SK-N-SH (cell line): ENCODE data around the gene HMOX1. TPM values are rescaled to one million over a fixed set of nuclear protein-coding genes. Genes with fewer than 3 reads are reported as not detected.
A peak's percentile ranks its signal among the peaks of the same experiment; 100 is the strongest.

Experiments used
- CHD2 ChIP-seq: fragments of 150-350 bp; IDR thresholded peaks from 2 replicates; pipeline ENCODE4 v1.6.1; 2018; ENCODE audit warnings: low read length; ENCODE audit not compliant: partially characterized antibody
- EP300 ChIP-seq, 2 experiments: IDR thresholded peaks; 2 replicates each; pipeline versions ENCODE4 v1.4.0 to v1.6.1; 2012; ENCODE audit warnings: borderline replicate concordance in 1 of 2, low read depth in 1 of 2, low read length in 1 of 2
- EZH2phosphoT487 ChIP-seq: fragments of 200-600 bp; sonication (generic); IDR thresholded peaks from 2 replicates; pipeline ENCODE4 v1.6.1; 2017; ENCODE audit warnings: low read depth, mixed run types, mild to moderate bottlenecking, antibody characterized with exemption, moderate library complexity, borderline replicate concordance
- FOSL2 ChIP-seq: IDR thresholded peaks from 2 replicates; pipeline ENCODE4 v1.4.0; 2012; ENCODE audit warnings: low read depth, mild to moderate bottlenecking, moderate library complexity, borderline replicate concordance
- GATA2 ChIP-seq: sonication (generic); formaldehyde crosslinking; IDR thresholded peaks from 2 replicates; pipeline ENCODE4 v1.5.0; 2020; ENCODE audit warnings: mild to moderate bottlenecking, missing genetic modification reagents
- JUND ChIP-seq: IDR thresholded peaks from 2 replicates; pipeline ENCODE4 v1.4.0; 2012
- MAX ChIP-seq: IDR thresholded peaks from 2 replicates; pipeline ENCODE4 v1.4.0; 2012; ENCODE audit warnings: low read depth
- PBX3 ChIP-seq: IDR thresholded peaks from 2 replicates; pipeline ENCODE4; 2012
- RAD21 ChIP-seq: IDR thresholded peaks from 2 replicates; pipeline ENCODE4 v1.6.1; 2012; ENCODE audit warnings: mild to moderate bottlenecking, low read length
- RCOR1 ChIP-seq: fragments of 150-350 bp; IDR thresholded peaks from 2 replicates; pipeline ENCODE4 v1.6.1; 2017; ENCODE audit warnings: antibody characterized with exemption, low read length
- RFX5 ChIP-seq: IDR thresholded peaks from 2 replicates; pipeline ENCODE4 v1.6.1; 2012; ENCODE audit warnings: mild to moderate bottlenecking, improper control_type of control experiment, low read length
- SIN3A ChIP-seq: IDR thresholded peaks from 2 replicates; pipeline ENCODE4 v1.6.1; 2012; ENCODE audit warnings: low read depth, mild to moderate bottlenecking, low read length, moderate library complexity, borderline replicate concordance
- SMC3 ChIP-seq: IDR thresholded peaks from 2 replicates; pipeline ENCODE4 v1.6.1; 2012; ENCODE audit warnings: low read depth, low read length, improper control_type of control experiment
- TEAD4 ChIP-seq: IDR thresholded peaks from 2 replicates; pipeline ENCODE4 v1.4.0; 2012; ENCODE audit warnings: mild to moderate bottlenecking, borderline replicate concordance; ENCODE audit not compliant: insufficient read depth
- USF1 ChIP-seq: IDR thresholded peaks from 2 replicates; pipeline ENCODE4 v1.4.0; 2012; ENCODE audit warnings: low read depth, borderline replicate concordance
- USF2 ChIP-seq: fragments of 150-350 bp; IDR thresholded peaks from 2 replicates; pipeline ENCODE4 v1.6.1; 2017; ENCODE audit warnings: antibody characterized with exemption, low read length, low read depth, borderline replicate concordance
- YY1 ChIP-seq: IDR thresholded peaks from 2 replicates; pipeline ENCODE4 v1.4.0; 2012; ENCODE audit warnings: low read depth, mild to moderate bottlenecking
- polyA plus RNA-seq, 3 experiments: library from polyadenylated mRNA; depleted of rRNA; stranded (reverse); fragments of >200 nt; gene quantifications; 2 replicates each; pipeline ENCODE4 v1.2.3, GENCODE V29; 2012
- TF ChIP-seq, protein P1 (sequence below): IDR thresholded peaks from 2 replicates; pipeline ENCODE4 v1.4.0; 2012; ENCODE audit warnings: low read depth, borderline replicate concordance
- TF ChIP-seq, protein P2 (sequence below): IDR thresholded peaks from 2 replicates; pipeline ENCODE4 v1.6.1; 2012; ENCODE audit warnings: mild to moderate bottlenecking, low read depth, low read length, moderate library complexity
- TF ChIP-seq, protein P3 (sequence below): fragments of 200-600 bp; sonication (generic); IDR thresholded peaks from 2 replicates; pipeline ENCODE4 v1.6.1; 2017; ENCODE audit warnings: antibody characterized with exemption, mild to moderate bottlenecking, moderate library complexity

HMOX1 gene
- polyA plus RNA-seq, 1 of the 3 experiments (the other 2 are of a cell fraction), result 13.7 TPM

DNA sequence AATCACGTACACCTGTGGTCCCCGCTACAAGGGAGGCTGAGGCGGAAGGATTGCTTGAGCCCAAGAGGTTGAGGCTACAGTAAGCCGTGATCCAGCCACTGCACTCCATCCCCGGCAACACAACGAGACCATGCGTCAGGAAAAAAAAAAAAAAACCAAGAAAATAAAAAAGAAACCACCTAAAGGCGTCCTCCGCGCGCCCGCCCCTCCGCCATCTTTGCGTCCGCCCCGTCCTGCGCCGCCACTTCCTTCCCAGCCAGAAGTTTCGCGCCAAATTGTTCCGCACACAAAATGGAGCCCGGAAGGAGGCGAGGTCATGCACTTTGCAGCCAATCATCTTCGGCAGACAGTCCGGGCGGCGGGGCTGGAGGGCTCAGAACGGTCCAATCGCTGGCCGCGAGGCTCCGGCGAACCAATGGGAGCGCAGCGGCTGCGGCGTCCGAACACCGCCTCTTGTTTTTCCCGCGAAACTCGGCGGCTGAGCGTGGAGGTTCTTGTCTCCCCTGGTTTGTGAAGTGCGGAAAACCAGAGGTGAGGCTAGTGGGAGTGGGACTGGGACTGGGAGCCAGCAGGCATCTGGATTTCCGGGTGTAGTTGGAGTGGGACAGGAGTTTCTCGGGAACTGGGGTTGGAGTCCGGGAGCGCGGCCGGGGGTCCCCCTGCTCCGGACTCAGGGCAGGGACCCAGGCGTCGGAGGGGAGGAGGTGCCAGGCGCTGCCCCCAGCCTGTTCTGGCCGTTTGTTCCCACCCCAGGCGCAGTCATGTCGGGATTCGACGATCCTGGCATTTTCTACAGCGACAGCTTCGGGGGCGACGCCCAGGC lies 19.0 kb downstream of the HMOX1 start, which contains the start of gene MCM5 (continued):
- TF ChIP-seq, protein P1, sequence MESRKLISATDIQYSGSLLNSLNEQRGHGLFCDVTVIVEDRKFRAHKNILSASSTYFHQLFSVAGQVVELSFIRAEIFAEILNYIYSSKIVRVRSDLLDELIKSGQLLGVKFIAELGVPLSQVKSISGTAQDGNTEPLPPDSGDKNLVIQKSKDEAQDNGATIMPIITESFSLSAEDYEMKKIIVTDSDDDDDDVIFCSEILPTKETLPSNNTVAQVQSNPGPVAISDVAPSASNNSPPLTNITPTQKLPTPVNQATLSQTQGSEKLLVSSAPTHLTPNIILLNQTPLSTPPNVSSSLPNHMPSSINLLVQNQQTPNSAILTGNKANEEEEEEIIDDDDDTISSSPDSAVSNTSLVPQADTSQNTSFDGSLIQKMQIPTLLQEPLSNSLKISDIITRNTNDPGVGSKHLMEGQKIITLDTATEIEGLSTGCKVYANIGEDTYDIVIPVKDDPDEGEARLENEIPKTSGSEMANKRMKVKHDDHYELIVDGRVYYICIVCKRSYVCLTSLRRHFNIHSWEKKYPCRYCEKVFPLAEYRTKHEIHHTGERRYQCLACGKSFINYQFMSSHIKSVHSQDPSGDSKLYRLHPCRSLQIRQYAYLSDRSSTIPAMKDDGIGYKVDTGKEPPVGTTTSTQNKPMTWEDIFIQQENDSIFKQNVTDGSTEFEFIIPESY, result no peak
- TF ChIP-seq EP300 (IDR thresholded peaks at IDR 0.05; ENCODE audit: borderline replicate concordance in 1 of 2, low read depth in 1 of 2, low read length in 1 of 2) (no peak), TEAD4 (0 out of 2 replicates have a peak, but pooled peaks have one; percentile 40), MAX (peak; percentile 56; the same call in 1 of the 2 replicates), PBX3 (no peak), SIN3A (peak; percentile 84; the same call in 1 of the 2 replicates), SMC3 (no peak), CHD2 (peak; percentile 75), EZH2phosphoT487 (no peak), FOSL2 (no peak), USF2 (no peak), RCOR1 (0 out of 2 replicates have a peak, but pooled peaks have one; percentile 19), JUND (no peak), YY1 (peak; percentile 96), USF1 (no peak), GATA2 (CRISPR knock-in tag) (no peak), RFX5 (0 out of 2 replicates have a peak, but pooled peaks have one; percentile 34), RAD21 (no peak)
- TF ChIP-seq, protein P2, sequence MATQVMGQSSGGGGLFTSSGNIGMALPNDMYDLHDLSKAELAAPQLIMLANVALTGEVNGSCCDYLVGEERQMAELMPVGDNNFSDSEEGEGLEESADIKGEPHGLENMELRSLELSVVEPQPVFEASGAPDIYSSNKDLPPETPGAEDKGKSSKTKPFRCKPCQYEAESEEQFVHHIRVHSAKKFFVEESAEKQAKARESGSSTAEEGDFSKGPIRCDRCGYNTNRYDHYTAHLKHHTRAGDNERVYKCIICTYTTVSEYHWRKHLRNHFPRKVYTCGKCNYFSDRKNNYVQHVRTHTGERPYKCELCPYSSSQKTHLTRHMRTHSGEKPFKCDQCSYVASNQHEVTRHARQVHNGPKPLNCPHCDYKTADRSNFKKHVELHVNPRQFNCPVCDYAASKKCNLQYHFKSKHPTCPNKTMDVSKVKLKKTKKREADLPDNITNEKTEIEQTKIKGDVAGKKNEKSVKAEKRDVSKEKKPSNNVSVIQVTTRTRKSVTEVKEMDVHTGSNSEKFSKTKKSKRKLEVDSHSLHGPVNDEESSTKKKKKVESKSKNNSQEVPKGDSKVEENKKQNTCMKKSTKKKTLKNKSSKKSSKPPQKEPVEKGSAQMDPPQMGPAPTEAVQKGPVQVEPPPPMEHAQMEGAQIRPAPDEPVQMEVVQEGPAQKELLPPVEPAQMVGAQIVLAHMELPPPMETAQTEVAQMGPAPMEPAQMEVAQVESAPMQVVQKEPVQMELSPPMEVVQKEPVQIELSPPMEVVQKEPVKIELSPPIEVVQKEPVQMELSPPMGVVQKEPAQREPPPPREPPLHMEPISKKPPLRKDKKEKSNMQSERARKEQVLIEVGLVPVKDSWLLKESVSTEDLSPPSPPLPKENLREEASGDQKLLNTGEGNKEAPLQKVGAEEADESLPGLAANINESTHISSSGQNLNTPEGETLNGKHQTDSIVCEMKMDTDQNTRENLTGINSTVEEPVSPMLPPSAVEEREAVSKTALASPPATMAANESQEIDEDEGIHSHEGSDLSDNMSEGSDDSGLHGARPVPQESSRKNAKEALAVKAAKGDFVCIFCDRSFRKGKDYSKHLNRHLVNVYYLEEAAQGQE, result no peak
- TF ChIP-seq, protein P3, sequence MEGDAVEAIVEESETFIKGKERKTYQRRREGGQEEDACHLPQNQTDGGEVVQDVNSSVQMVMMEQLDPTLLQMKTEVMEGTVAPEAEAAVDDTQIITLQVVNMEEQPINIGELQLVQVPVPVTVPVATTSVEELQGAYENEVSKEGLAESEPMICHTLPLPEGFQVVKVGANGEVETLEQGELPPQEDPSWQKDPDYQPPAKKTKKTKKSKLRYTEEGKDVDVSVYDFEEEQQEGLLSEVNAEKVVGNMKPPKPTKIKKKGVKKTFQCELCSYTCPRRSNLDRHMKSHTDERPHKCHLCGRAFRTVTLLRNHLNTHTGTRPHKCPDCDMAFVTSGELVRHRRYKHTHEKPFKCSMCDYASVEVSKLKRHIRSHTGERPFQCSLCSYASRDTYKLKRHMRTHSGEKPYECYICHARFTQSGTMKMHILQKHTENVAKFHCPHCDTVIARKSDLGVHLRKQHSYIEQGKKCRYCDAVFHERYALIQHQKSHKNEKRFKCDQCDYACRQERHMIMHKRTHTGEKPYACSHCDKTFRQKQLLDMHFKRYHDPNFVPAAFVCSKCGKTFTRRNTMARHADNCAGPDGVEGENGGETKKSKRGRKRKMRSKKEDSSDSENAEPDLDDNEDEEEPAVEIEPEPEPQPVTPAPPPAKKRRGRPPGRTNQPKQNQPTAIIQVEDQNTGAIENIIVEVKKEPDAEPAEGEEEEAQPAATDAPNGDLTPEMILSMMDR, result no peak
